ENCODE measurements around the gene DHCR24.

DNA sequence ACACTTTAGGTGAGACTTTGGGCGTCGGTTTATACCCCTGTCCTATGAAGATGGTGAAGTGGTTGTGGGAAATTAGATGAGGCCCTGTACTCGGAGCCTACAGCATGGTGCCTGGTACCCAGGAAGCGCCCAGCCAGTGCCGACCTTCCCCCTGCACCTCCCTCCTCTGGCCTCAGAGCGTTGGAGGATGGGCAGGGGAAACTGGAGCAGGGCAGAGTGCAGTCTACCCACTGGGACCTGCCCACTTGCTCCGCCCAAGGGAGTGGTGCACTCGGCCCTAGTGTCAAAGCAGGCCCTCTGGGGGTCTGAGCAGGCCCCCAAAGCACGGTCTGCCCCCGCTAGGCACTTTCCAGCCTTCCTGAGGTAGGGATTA is 72.9 kb downstream of the DHCR24 start:
- TF ChIP-seq, protein P1, sequence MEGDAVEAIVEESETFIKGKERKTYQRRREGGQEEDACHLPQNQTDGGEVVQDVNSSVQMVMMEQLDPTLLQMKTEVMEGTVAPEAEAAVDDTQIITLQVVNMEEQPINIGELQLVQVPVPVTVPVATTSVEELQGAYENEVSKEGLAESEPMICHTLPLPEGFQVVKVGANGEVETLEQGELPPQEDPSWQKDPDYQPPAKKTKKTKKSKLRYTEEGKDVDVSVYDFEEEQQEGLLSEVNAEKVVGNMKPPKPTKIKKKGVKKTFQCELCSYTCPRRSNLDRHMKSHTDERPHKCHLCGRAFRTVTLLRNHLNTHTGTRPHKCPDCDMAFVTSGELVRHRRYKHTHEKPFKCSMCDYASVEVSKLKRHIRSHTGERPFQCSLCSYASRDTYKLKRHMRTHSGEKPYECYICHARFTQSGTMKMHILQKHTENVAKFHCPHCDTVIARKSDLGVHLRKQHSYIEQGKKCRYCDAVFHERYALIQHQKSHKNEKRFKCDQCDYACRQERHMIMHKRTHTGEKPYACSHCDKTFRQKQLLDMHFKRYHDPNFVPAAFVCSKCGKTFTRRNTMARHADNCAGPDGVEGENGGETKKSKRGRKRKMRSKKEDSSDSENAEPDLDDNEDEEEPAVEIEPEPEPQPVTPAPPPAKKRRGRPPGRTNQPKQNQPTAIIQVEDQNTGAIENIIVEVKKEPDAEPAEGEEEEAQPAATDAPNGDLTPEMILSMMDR (IDR thresholded peaks at IDR 0.05; ENCODE audit: low read length), result no peak
- no peak for TF ChIP-seq EZH2 (IDR thresholded peaks at IDR 0.05; ENCODE audit: borderline replicate concordance, low read length)
